WERI-Rb-1 (cell line): ENCODE results near the gene TOP1.

Source experiments
- DNase-seq: peaks from one replicate; pipeline ENCODE4 v3.0.0-alpha.2; 2020
- H3K27ac ChIP-seq: fragments of 250-450 bp; sonication (Bioruptor Pico); 2 replicates; pipeline ENCODE4 v1.5.1; 2020; ENCODE audit warnings: mild to moderate bottlenecking, moderate library complexity
- H3K27me3 ChIP-seq: fragments of 250-450 bp; sonication (Bioruptor Pico); 2 replicates; pipeline ENCODE4 v1.5.1; 2021; ENCODE audit warnings: mild to moderate bottlenecking, low read depth, moderate library complexity; ENCODE audit not compliant: insufficient read depth, severe bottlenecking
- H3K36me3 ChIP-seq: fragments of 250-450 bp; sonication (Bioruptor Pico); 2 replicates; pipeline ENCODE4 v1.5.1; 2020; ENCODE audit warnings: mild to moderate bottlenecking, moderate library complexity
- H3K4me3 ChIP-seq: 2 replicates; pipeline ENCODE4 v1.5.1; 2011; ENCODE audit warnings: low read depth, mild to moderate bottlenecking, control low read depth, low read length
- H3K9me3 ChIP-seq: fragments of 250-450 bp; sonication (Bioruptor Pico); 2 replicates; pipeline ENCODE4 v1.5.1; 2021; ENCODE audit warnings: mild to moderate bottlenecking, moderate library complexity; ENCODE audit not compliant: severe bottlenecking
- TF ChIP-seq, protein P1 (sequence below): IDR thresholded peaks from 2 replicates; pipeline ENCODE4 v1.5.1; 2011; ENCODE audit warnings: low read depth, mild to moderate bottlenecking, control low read depth, inconsistent platforms, low read length

The TOP1 gene

DNA sequence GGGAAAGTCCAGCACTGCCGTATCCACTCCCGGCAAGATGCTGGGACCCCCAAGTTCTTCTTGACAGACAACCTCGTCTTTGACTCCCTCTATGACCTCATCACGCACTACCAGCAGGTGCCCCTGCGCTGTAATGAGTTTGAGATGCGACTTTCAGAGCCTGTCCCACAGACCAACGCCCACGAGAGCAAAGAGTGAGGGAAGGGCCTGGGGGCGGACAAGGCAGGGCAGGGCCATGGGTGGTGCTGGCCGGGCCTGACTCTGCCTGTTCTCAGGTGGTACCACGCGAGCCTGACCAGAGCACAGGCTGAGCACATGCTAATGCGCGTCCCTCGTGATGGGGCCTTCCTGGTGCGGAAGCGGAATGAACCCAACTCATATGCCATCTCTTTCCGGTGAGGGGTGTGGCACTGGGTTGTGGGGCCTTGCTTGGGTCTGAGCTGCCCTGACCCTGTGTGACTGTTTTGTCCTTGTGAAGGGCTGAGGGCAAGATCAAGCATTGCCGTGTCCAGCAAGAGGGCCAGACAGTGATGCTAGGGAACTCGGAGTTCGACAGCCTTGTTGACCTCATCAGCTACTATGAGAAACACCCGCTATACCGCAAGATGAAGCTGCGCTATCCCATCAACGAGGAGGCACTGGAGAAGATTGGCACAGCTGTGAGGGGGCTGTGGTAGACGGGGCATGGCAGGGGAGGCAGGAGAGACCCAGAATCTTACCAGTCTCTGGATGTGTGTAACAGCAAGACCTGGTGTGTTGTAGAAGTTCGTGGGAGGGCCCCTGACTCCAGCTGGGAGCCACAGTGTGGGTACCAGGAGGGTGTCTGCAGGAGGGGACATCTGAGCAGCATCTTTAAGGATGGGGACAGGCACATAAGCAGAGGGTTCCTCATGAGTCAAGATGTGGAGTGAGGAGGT lies 137.8 kb downstream of the TOP1 start:
- Histone ChIP-seq H3K27me3 (no peaks in the 10 kb centered on the region), H3K9me3 (no peaks in the 10 kb centered on the region), H3K4me3 (no peak overlapping the region), H3K27ac (no peak overlapping the region), H3K36me3 (peaks cover 91% of the 10 kb centered on the region)
- no peak for DNase-seq
- TF ChIP-seq, protein P1, sequence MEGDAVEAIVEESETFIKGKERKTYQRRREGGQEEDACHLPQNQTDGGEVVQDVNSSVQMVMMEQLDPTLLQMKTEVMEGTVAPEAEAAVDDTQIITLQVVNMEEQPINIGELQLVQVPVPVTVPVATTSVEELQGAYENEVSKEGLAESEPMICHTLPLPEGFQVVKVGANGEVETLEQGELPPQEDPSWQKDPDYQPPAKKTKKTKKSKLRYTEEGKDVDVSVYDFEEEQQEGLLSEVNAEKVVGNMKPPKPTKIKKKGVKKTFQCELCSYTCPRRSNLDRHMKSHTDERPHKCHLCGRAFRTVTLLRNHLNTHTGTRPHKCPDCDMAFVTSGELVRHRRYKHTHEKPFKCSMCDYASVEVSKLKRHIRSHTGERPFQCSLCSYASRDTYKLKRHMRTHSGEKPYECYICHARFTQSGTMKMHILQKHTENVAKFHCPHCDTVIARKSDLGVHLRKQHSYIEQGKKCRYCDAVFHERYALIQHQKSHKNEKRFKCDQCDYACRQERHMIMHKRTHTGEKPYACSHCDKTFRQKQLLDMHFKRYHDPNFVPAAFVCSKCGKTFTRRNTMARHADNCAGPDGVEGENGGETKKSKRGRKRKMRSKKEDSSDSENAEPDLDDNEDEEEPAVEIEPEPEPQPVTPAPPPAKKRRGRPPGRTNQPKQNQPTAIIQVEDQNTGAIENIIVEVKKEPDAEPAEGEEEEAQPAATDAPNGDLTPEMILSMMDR, result no peak

DNA sequence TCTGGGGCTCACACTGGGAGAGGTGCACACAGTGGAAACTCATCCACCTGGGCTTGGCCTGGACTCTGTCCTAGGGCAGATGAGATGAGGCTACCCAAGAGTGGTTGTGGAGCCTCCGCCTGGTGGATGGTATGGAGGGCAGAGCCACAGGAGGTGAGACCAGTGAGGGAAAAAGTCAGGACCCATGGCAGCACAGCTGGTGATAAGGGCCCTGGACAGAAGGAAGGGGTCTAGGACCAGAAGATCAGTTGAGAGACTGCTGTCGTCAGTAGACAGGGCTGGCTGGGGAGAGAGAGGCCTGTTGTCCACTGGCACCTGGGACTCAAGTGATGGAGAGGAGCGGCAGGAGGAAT lies 138.5 kb downstream of the TOP1 start:
- peaks cover 94% of the 10 kb centered on the region for H3K36me3 ChIP-seq
- no peaks in the 10 kb centered on the region for H3K27me3 ChIP-seq
- no peak overlapping the region for H3K27ac ChIP-seq
- DNase-seq, result no peak
- TF ChIP-seq, protein P1, result no peak
- H3K9me3 ChIP-seq, result no peaks in the 10 kb centered on the region
- H3K4me3 ChIP-seq, result no peak overlapping the region

DNA sequence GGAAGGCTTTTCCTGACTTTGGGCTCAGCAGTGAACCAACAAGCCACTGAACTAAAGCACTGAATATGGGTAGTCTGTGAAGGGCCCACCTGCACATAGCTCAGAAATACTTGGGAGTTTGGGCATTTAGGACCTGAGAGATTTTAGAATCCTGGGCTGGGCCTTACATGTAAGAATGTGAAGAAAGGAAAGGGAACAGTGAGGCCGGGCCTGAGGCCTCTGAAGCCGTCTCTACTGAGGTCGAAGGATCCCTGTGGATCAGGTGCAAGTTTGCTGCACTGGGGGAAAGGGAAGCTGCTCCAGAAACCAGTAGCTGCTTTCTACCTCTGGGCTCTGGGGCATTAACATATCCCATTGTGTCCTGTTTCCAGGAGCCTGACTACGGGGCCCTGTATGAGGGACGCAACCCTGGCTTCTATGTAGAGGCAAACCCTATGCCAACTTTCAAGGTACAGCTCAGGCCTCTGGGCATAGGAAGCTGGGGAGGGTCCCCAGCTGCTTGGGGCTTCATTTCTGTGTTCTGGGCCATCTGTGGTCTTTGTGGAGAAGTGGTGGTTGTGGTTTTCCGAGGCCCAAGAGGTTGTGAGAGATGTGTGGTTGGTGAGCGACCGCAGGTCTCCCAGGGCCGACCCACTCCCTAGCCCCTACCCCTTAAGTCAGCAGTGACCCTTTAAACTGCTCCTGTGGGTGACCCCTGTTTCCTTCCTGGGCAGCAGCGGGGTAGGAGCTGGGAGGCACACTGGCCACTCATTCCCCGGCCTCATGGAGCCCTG lies 139.0 kb downstream of the TOP1 start:
- Histone ChIP-seq H3K27me3 (no peaks in the 10 kb centered on the region), H3K36me3 (peaks cover 96% of the 10 kb centered on the region), H3K4me3 (no peak overlapping the region), H3K9me3 (no peaks in the 10 kb centered on the region), H3K27ac (no peak overlapping the region)
- TF ChIP-seq, protein P1, result no peak
- DNase-seq, result no peak

DNA sequence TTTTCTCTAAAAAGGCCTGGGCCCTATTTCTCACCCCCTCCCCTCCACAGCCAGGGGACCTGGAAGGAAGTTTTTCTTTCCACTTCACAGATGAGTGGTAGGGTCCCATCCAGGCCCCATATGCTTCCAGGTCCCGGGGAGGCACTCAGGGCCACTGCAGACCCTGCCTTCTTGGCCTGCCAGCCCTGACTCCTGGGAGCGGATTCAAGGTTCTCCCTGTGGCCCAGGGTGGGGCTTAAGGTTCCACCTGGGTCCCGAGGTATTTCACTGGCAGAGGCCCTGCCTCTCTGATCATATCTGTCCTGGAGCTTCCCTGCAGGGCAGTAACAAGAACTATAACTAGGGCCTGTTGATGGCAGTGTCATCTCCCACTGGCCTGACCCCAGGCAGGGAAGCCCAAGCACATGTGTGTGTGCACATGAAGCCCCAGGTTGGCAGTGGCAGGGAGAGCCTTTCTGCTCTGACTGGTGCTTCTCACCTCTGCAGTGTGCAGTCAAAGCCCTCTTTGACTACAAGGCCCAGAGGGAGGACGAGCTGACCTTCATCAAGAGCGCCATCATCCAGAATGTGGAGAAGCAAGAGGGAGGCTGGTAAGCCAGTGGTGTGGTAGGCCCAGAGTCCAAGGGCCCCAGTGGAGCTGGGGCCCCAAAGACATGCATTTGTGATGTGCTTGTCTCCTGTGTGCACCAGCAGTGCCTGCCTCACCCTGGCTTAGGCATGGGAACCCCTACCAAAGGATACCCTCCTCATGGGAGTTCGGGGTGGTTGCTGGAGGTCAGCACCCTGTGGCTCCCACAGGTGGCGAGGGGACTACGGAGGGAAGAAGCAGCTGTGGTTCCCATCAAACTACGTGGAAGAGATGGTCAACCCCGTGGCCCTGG lies 139.9 kb downstream of the TOP1 start:
- Histone ChIP-seq H3K4me3 (no peak overlapping the region), H3K9me3 (no peaks in the 10 kb centered on the region), H3K27ac (no peak overlapping the region), H3K27me3 (no peaks in the 10 kb centered on the region), H3K36me3 (peaks cover 94% of the 10 kb centered on the region)
- TF ChIP-seq, protein P1, result no peak
- DNase-seq, result no peak

DNA sequence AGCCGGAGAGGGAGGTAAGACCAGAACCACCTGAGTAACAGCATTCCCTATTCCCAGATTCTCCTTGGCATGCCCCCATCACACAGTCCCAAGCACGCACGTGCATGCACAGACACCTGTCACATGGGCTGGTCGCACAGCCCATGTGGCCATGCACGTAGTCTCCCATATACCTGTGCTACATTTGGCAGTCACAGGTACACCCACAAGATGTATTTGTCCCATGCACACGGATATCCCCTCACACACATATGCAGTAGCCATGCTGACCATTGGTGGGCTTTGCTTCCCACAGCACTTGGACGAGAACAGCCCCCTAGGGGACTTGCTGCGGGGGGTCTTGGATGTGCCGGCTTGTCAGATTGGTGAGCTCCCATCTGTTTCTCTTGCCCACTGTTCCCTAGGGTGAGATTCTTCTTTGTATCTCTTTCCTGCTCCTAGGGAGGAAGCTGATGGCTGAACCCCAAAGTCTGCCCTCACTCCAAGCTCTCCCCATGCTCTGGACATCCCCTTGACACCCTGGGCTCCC lies 140.6 kb downstream of the TOP1 start:
- no peak overlapping the region for H3K27ac ChIP-seq
- DNase-seq, result no peak
- TF ChIP-seq, protein P1, result no peak
- peaks cover 94% of the 10 kb centered on the region for H3K36me3 ChIP-seq
- no peaks in the 10 kb centered on the region for H3K27me3 ChIP-seq
- no peak overlapping the region for H3K4me3 ChIP-seq
- no peaks in the 10 kb centered on the region for H3K9me3 ChIP-seq
